Progenitor cell of endocrine pancreas (in vitro differentiated cells): ENCODE data around the gene PSD. TPM values are rescaled to one million over a fixed set of nuclear protein-coding genes. Genes with fewer than 3 reads are reported as not detected.

ENCODE experiments used
- DNase-seq: peaks from one replicate; pipeline ENCODE4 v3.0.0; 2021; ENCODE audit warnings: low spot score; ENCODE audit not compliant: unreplicated experiment
- H3K27ac Mint-ChIP-seq: 2 replicates; pipeline ENCODE4 v1.8.0; 2021; ENCODE audit warnings: mild to moderate bottlenecking, moderate library complexity, mixed read lengths
- H3K27me3 Mint-ChIP-seq: 2 replicates; pipeline ENCODE4 v1.8.0; 2021; ENCODE audit warnings: mixed read lengths
- H3K36me3 Mint-ChIP-seq: 2 replicates; pipeline ENCODE4 v1.8.0; 2022; ENCODE audit warnings: mixed read lengths; ENCODE audit not compliant: insufficient read depth
- H3K4me1 Mint-ChIP-seq: 2 replicates; pipeline ENCODE4 v1.8.0; 2021; ENCODE audit warnings: low read depth, mixed read lengths
- H3K4me3 Mint-ChIP-seq: 2 replicates; pipeline ENCODE4 v1.8.0; 2021; ENCODE audit warnings: low read depth, mild to moderate bottlenecking, moderate library complexity, mixed read lengths
- H3K9me3 Mint-ChIP-seq: 2 replicates; pipeline ENCODE4 v1.8.0; 2021; ENCODE audit warnings: low read depth, mixed read lengths
- CTCF ChIP-seq: fragments of 200-600 bp; sonication (generic); IDR thresholded peaks from one replicate; pipeline ENCODE4 v1.5.0; 2021; ENCODE audit warnings: antibody characterized with exemption, mild to moderate bottlenecking; ENCODE audit not compliant: unreplicated experiment
- total RNA-seq: library from RNA; stranded (reverse); gene quantifications from 2 replicates; pipeline ENCODE4 v1.2.1, GENCODE V29; 2021

The PSD gene
- total RNA-seq, 1 donor from 2014 or later, result 8.9 TPM

GRCh38 chr10:102450374-102451104, 32.0 kb upstream of the PSD start:
- DNase-seq, result peak; percentile 67
- H3K9me3 Mint-ChIP-seq, result no peaks in the 10 kb centered on the region
- no peaks in the 10 kb centered on the region for H3K27me3 Mint-ChIP-seq
- H3K36me3 Mint-ChIP-seq, result peaks cover 5% of the 10 kb centered on the region
- H3K27ac Mint-ChIP-seq, result peak overlapping the region; percentile 91
- no peak for TF ChIP-seq CTCF
- peaks cover 27% of the 10 kb centered on the region for H3K4me1 Mint-ChIP-seq
- H3K4me3 Mint-ChIP-seq, result peak overlapping the region; percentile 90

- peak overlapping the region; percentile 90 for H3K4me3 Mint-ChIP-seq
- H3K9me3 Mint-ChIP-seq, result no peaks in the 10 kb centered on the region
- no peak for DNase-seq
- H3K4me1 Mint-ChIP-seq, result peaks cover 25% of the 10 kb centered on the region
- peaks cover 5% of the 10 kb centered on the region for H3K36me3 Mint-ChIP-seq
- TF ChIP-seq CTCF, result no peak
- H3K27ac Mint-ChIP-seq, result peak overlapping the region; percentile 91
- H3K27me3 Mint-ChIP-seq, result no peaks in the 10 kb centered on the region
Observed at GRCh38 chr10:102450124-102450373, 31.5 kb upstream of the PSD start.

GRCh38 chr10:102449321-102450123, 30.9 kb upstream of the PSD start:
- peaks cover 5% of the 10 kb centered on the region for H3K36me3 Mint-ChIP-seq
- peak overlapping the region; percentile 91 for H3K27ac Mint-ChIP-seq
- H3K4me3 Mint-ChIP-seq, result peak overlapping the region; percentile 90
- H3K4me1 Mint-ChIP-seq, result peaks cover 20% of the 10 kb centered on the region
- peak; percentile 51 for DNase-seq
- H3K27me3 Mint-ChIP-seq, result no peaks in the 10 kb centered on the region
- no peaks in the 10 kb centered on the region for H3K9me3 Mint-ChIP-seq
- no peak for TF ChIP-seq CTCF

- H3K27ac Mint-ChIP-seq, result no peak overlapping the region
- peaks cover 6% of the 10 kb centered on the region for H3K4me1 Mint-ChIP-seq
- TF ChIP-seq CTCF, result no peak
- no peaks in the 10 kb centered on the region for H3K9me3 Mint-ChIP-seq
- H3K27me3 Mint-ChIP-seq, result no peaks in the 10 kb centered on the region
- no peak for DNase-seq
- H3K4me3 Mint-ChIP-seq, result no peak overlapping the region
- no peaks in the 10 kb centered on the region for H3K36me3 Mint-ChIP-seq
Observed at GRCh38 chr10:102444851-102445250, 26.3 kb upstream of the PSD start.

GRCh38 chr10:102438374-102438773, 19.8 kb upstream of the PSD start:
- Mint-ChIP-seq H3K9me3 (no peaks in the 10 kb centered on the region), H3K36me3 (no peaks in the 10 kb centered on the region), H3K27me3 (peaks cover 23% of the 10 kb centered on the region), H3K27ac (no peak overlapping the region), H3K4me1 (peaks cover 2% of the 10 kb centered on the region), H3K4me3 (no peak overlapping the region)
- DNase-seq, result no peak
- TF ChIP-seq CTCF, result no peak
